GM12873 (cell line): ENCODE measurements around the gene BIRC7.
A peak's percentile ranks its signal among the peaks of the same experiment; 100 is the strongest.

ENCODE experiments used
- TF ChIP-seq, protein P1 (sequence below): IDR thresholded peaks from 2 replicates; pipeline ENCODE4 v1.5.1; 2012; ENCODE audit warnings: low read depth, mild to moderate bottlenecking, moderate library complexity, low read length, control low read depth; ENCODE audit not compliant: insufficient read depth; ENCODE audit errors: missing control alignments

The BIRC7 gene

GRCh38 chr20:63216849-63217471 is 18.7 kb upstream of the BIRC7 start:
- TF ChIP-seq, protein P1, sequence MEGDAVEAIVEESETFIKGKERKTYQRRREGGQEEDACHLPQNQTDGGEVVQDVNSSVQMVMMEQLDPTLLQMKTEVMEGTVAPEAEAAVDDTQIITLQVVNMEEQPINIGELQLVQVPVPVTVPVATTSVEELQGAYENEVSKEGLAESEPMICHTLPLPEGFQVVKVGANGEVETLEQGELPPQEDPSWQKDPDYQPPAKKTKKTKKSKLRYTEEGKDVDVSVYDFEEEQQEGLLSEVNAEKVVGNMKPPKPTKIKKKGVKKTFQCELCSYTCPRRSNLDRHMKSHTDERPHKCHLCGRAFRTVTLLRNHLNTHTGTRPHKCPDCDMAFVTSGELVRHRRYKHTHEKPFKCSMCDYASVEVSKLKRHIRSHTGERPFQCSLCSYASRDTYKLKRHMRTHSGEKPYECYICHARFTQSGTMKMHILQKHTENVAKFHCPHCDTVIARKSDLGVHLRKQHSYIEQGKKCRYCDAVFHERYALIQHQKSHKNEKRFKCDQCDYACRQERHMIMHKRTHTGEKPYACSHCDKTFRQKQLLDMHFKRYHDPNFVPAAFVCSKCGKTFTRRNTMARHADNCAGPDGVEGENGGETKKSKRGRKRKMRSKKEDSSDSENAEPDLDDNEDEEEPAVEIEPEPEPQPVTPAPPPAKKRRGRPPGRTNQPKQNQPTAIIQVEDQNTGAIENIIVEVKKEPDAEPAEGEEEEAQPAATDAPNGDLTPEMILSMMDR = no peak

DNA sequence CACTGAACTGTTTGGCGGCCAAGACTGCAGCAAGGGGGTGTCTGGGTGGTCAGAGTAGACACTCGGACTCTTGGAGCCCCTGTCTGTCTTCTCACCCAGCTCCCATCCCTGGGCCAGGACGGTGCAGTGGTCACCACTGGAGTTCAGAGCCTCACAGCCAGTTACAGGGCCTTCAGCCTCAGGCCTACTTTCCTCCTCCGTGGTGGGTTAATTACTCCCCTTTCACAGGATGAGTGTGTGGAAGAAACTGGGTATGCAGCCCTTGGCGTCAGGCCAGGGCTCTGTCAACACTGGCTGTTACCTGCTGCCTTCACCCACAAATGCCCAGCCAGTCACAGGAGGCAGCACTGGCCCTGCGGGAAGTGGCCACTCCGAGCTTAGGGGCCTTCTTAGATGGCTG is 18.0 kb upstream of the BIRC7 start:
- TF ChIP-seq, protein P1 = no peak

GRCh38 chr20:63218701-63219446 is 16.8 kb upstream of the BIRC7 start:
- TF ChIP-seq, protein P1 = peak; percentile 12

DNA sequence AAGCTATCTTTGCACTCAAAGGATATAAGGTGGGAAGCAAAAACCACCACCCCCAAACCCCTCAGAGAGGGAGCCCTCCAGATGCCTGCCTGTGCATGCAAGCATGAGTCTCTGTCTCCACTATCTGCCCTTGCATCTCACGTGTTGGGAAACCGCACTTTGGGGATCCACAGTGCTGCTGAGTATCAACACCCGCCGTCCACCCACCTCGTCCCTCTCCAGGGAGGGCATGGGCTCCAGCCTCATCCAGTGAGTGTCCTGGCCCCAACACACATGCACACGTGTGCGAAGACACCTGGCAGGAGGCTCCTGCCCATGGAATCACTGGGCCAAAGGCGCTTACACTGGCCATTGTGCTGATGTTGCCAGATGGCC is 16.3 kb upstream of the BIRC7 start:
- TF ChIP-seq, protein P1 = no peak

DNA sequence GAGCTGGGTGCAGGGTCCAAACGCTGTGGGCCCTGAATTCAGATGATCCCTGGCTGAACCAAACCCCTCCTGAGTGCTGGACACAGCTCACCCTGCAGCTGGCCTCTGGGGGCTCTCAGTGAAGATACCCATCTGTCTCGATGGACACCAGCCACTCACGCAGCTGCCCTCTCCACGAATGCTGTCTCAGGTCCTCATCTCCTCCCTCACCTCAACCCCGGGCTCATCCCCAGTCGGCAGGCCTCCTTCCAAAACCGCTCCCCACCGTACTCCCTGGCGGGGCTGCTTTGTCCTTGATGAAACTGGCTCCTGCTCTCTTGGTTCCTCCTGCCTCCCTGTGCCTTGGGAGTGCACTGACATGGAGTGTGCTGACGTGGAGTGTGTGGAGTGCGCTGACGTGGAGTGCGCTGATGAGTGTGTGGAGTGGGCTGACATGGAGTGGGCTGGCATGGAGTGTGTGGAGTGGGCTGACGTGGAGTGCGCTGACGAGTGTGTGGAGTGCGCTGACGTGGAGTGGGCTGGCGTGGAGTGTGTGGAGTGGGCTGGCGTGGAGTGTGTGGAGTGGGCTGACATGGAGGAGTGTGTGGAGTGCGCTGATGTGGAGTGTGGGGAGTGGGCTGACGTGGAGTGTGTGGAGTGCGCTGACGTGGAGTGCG is 15.7 kb upstream of the BIRC7 start:
- TF ChIP-seq, protein P1 = no peak

DNA sequence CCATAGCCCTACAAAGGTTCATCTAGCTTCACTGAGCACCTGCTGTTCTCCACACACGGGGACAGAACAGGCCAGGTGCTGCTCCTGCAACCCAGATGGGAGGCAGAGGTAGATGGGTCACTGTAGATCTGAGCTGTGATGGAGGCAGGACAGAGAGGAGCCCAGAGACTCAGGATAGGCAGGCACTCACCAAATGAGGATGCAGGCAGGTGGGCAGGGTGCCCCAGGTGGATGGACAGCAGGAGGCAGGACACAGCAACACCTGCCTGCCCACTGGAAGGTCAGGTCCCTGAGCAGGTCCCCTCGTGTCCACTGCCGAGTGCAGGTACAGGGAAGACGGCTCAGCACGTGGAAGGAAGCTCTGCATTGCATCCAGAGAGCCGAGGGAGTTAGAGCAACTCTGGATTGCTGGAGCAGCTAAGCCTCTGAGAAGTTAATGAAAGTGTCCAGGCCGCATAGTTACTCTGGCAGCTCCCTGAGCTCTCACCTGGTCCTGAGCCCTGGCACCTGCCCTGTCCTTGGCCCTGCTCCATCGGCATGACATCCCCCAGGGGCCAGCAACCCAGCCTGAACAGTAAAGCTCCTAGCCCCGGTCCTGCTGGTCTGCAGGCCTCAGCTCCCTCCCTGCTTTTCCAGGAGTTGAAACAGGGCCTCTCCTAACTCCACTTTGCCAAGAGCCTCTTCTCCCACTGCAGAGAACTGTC is 14.9 kb upstream of the BIRC7 start:
- TF ChIP-seq, protein P1 = no peak

DNA sequence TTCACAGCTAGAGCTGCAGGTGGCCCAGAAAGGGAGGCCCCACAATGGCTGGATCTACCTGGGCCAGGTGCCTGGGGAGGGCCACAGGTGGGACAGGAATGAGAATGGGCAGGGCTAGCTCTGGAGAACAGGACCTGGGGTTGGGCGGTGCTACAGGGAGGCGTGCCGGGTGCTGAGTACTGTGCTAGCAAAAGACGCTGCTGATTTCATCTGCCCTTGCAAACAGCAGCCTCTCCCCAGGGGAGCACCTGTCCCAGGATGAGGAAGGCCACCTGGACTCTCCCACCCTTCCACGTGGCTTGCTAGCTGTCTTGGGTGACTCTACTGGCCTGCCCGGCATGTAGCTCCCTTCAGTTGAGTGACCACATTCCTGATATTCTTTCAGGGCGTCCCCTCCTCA is 13.2 kb upstream of the BIRC7 start:
- TF ChIP-seq, protein P1 = no peak
